Right lobe of liver (tissue), 6 donors: ENCODE data around the gene TIMP1. TPM values are rescaled to one million over a fixed set of nuclear protein-coding genes. Genes with fewer than 3 reads are reported as not detected.
"Not testable (repeated sequence)": the region's sequence is repeated elsewhere in the genome, so short reads cannot be mapped to it uniquely, and the experiment has no call there.

ENCODE experiments used
- ATAC-seq, 4 donors: fragments of 200-7000 bp; cut with Tn5 transposase; one replicate each; pipeline ENCODE4 v1.9.1; 2020; ENCODE audit warnings: mild to moderate bottlenecking in 4 of 4, moderate library complexity in 4 of 4
- DNase-seq, 3 donors: peaks; one replicate each; pipeline ENCODE4 v3.0.0-alpha.2; 2020
- H3K27ac ChIP-seq, 3 donors: fragments of 200-600 bp; one replicate each; pipeline ENCODE4 v1.8.0; 2022
- H3K27me3 ChIP-seq, 2 donors: fragments of 200-600 bp; one replicate each; pipeline ENCODE4 v1.8.0; 2022
- H3K36me3 ChIP-seq, 4 donors: fragments of 200-600 bp; sonication (generic) in 1 of 4; one replicate each; pipeline versions ENCODE4 v1.5.1 to v1.8.0; 2017 to 2022; ENCODE audit warnings: control low read depth in 1 of 4
- H3K4me1 ChIP-seq, 4 donors: fragments of 200-600 bp; sonication (generic) in 1 of 4; one replicate each; pipeline versions ENCODE4 v1.5.1 to v1.8.0; 2017 to 2022; ENCODE audit warnings: control low read depth in 1 of 4
- H3K4me3 ChIP-seq, 3 donors: fragments of 200-600 bp; one replicate each; pipeline ENCODE4 v1.8.0; 2022
- H3K9me3 ChIP-seq, 4 donors: fragments of 200-600 bp; sonication (generic) in 1 of 4; one replicate each; pipeline versions ENCODE4 v1.5.1 to v1.8.0; 2017 to 2022; ENCODE audit warnings: control low read depth in 1 of 4
- POLR2A ChIP-seq: fragments of 450-650 bp; IDR thresholded peaks from one replicate; pipeline ENCODE4 v1.6.1; 2017; ENCODE audit warnings: antibody characterized with exemption, mild to moderate bottlenecking
- WGBS: methylation state at CpG from one replicate; pipeline ENCODE4 v1.1.6; 2018; ENCODE audit warnings: low coverage, low lambda C conversion rate; ENCODE audit not compliant: insufficient coverage; ENCODE audit errors: missing lambda C conversion rate; 5-methylcytosine and 5-hydroxymethylcytosine counted together
- intact Hi-C, 2 donors: fragments of 100-400 bp; cut with DNase I; formaldehyde crosslinking; loops; one replicate each; pipeline versions ENCODE4 v1.11.2 to v1.14.1; 2022
- total RNA-seq, 6 experiments: library from RNA; depleted of rRNA in 2 of 6; stranded (reverse); fragments of >200 nt in 2 of 6; fragmentation: NEBNext Ultra II Directional in 3 of 6; extraction: Animal tissue kit (Norgen Biotek cat#: 25700) in 3 of 6; gene quantifications; one replicate each; pipeline versions ENCODE4 v1.1.0 to v1.2.4, GENCODE V29; 2016 to 2023
- TF ChIP-seq, protein P1 (sequence below), 4 donors: fragments of 200-600 bp in 3 of 4; fragments of 450-650 bp in 1 of 4; IDR thresholded peaks; one replicate each; pipeline versions ENCODE4 v1.5.1 to v1.8.0; 2016 to 2022; ENCODE audit warnings: antibody characterized with exemption in 4 of 4, mild to moderate bottlenecking in 2 of 4
- donor health status: DM: no; HTN: yes; CAD: no.
- donor health status: DM: no; HTN: no; CAD: no.
- donor health status: DM: no; HTN: no; CAD: no.
- donor health status: DM: no; HTN: yes; CAD: no.
- donor health status: DM: no; HTN: yes; CAD: no.

Gene TIMP1
- total RNA-seq, 6 experiments from 2014 or later: 82.1 to 432 (median 143) TPM

DNA sequence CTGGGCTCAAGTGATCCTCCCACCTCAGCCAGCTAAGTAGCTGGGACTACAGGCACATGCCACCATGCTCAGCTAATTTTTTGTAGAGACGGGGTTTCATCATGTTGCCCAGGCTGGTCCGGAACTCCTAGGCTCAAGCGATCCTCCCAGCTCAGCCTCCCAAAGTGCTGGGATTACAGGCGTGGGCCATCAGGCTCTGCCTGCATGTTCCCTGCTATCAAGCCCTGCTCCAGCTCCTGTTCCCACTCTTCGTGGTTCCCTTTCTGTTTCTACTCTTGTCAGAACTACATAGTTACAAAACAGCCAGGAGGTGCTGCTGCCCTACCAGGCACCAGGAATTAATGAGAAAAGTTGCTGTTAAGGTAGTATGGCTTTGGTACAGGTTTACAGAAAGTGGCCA lies 8.7 kb downstream of the TIMP1 start:
- Histone ChIP-seq H3K36me3 (no peaks in the 10 kb centered on the region), H3K27me3 (no peaks in the 10 kb centered on the region), H3K4me1 (no peaks in the 10 kb centered on the region), H3K4me3 (no peak overlapping the region), H3K27ac (no peak overlapping the region), H3K9me3 (no peaks in the 10 kb centered on the region)
- 47% methylated on average over 2 of the region's 5 CpGs for WGBS
- ATAC-seq: no peak
- TF ChIP-seq, protein P1, sequence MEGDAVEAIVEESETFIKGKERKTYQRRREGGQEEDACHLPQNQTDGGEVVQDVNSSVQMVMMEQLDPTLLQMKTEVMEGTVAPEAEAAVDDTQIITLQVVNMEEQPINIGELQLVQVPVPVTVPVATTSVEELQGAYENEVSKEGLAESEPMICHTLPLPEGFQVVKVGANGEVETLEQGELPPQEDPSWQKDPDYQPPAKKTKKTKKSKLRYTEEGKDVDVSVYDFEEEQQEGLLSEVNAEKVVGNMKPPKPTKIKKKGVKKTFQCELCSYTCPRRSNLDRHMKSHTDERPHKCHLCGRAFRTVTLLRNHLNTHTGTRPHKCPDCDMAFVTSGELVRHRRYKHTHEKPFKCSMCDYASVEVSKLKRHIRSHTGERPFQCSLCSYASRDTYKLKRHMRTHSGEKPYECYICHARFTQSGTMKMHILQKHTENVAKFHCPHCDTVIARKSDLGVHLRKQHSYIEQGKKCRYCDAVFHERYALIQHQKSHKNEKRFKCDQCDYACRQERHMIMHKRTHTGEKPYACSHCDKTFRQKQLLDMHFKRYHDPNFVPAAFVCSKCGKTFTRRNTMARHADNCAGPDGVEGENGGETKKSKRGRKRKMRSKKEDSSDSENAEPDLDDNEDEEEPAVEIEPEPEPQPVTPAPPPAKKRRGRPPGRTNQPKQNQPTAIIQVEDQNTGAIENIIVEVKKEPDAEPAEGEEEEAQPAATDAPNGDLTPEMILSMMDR (IDR thresholded peaks at IDR 0.05): no peak
- no peak for TF ChIP-seq POLR2A
- no peak for DNase-seq
- intact Hi-C loops: no loop called here

DNA sequence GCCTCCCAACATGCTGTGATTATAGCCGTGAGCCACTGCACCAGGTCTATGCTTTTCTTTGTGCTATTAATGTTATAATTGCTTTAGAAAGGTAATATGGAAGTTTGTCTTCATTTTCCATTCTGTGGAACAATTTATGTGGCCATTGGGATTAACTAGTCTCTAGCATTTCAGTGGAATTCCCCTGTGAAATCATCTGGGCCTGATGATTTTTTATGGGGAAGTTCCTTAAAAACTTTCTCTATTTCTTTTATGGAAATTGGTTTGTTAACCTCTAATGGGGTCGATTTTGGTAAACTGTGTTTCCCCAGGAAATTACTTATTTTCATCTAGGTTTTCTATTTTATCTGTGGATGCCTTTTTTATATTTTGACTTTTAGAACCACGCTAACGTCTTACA lies 11.3 kb downstream of the TIMP1 start:
- DNase-seq: no peak
- WGBS: 46% methylated on average over 4 of the region's 4 CpGs

DNA sequence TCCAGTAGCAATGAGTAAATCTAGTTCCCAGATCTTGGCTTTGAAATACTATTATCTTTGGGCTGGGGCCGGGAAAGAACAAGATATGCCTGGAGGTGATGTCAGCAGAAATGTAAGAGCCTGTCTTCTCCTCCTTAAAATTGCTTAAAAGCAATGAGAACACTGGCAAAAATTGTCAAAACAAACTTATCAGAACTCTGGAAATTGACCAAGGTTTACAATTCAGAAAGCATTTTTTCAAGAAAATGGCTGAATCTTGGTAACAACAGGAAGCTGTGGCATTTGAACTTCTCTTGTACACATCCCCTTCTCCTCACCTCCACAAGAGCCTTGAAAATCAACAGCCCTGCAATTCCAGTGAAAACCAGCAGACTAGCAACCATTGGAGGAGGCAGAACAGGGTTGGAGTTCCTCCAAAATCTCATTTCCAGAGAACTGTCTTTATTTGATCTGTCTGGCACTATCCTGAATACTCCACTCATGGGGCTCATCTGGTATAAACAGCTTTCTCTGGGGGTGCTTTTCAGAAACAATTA lies 13.5 kb downstream of the TIMP1 start:
- WGBS: 57% methylated on average over 1 of the region's 1 CpG
- H3K27me3 ChIP-seq: no peaks in the 10 kb centered on the region
- no peak for TF ChIP-seq POLR2A
- TF ChIP-seq, protein P1 (IDR thresholded peaks at IDR 0.05): no peak
- DNase-seq (no peak), ATAC-seq (peak in 3 of 4 donors; percentile 19 to 70 (median 40))
- H3K36me3 ChIP-seq: no peaks in the 10 kb centered on the region
- intact Hi-C loops: no loop called here
- H3K4me3 ChIP-seq: no peak overlapping the region
- no peak overlapping the region for H3K27ac ChIP-seq
- H3K9me3 ChIP-seq: no peaks in the 10 kb centered on the region
- H3K4me1 ChIP-seq: no peaks in the 10 kb centered on the region

More for the DNA sequence above, 11.3 kb downstream of the TIMP1 start:
- TF ChIP-seq, protein P1 (IDR thresholded peaks at IDR 0.05): no peak
- no peak for TF ChIP-seq POLR2A
- H3K9me3 ChIP-seq: no peaks in the 10 kb centered on the region
- H3K27ac ChIP-seq: no peak overlapping the region
- intact Hi-C loops: no loop called here
- H3K27me3 ChIP-seq: no peaks in the 10 kb centered on the region
- no peak overlapping the region for H3K4me3 ChIP-seq
- ATAC-seq: no peak
- no peaks in the 10 kb centered on the region for H3K36me3 ChIP-seq
- no peaks in the 10 kb centered on the region for H3K4me1 ChIP-seq

DNA sequence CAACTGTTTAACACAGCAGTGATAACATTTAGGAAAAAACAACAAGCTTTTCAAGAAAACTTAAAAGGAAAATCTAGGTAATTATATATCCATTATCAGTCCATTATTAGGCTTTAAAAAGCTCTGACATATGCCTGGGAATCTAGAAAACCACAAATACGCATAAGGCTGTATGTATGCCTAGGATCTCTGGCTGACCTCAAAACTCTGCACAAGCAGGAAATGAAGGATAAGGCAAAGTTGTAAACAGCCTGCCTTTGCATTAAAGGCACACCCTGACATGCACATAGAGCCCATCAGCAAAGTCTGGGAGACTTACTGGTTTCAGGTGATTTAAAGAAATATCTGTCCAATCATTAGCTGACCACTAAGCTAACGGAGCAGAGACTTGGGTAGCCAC lies 14.0 kb downstream of the TIMP1 start:
- H3K4me3 ChIP-seq: no peak overlapping the region
- WGBS: 66% methylated on average over 2 of the region's 2 CpGs
- H3K36me3 ChIP-seq: no peaks in the 10 kb centered on the region
- ATAC-seq (peak in 1 of 4 donors; percentile 52), DNase-seq (no peak)
- no peak overlapping the region for H3K27ac ChIP-seq
- no peaks in the 10 kb centered on the region for H3K27me3 ChIP-seq
- H3K4me1 ChIP-seq: no peaks in the 10 kb centered on the region
- TF ChIP-seq, protein P1 (IDR thresholded peaks at IDR 0.05): no peak
- TF ChIP-seq POLR2A: no peak
- no peaks in the 10 kb centered on the region for H3K9me3 ChIP-seq
- intact Hi-C loops: no loop called here

DNA sequence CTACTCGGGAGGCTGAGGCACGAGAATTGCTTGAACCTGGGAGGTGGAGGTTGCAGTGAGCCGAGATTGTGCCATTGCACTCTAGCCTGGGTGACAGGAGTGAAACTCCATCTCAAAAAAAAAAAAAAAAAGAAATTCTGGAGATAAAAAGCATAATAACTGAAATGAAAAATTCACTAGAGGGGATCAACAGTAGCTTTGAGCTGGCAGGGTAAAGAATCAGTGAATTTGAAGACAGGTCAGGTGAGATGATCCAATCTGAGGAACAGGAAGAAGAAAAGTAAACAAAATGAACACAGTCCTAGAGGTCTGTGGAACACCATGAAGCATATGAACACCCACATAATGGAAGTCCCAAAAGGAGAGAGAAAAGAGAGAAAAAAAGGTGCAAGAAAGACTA lies 15.0 kb downstream of the TIMP1 start:
- no peak for ATAC-seq
- intact Hi-C loops: no loop called here
- 81% methylated on average over 3 of the region's 3 CpGs for WGBS

DNA sequence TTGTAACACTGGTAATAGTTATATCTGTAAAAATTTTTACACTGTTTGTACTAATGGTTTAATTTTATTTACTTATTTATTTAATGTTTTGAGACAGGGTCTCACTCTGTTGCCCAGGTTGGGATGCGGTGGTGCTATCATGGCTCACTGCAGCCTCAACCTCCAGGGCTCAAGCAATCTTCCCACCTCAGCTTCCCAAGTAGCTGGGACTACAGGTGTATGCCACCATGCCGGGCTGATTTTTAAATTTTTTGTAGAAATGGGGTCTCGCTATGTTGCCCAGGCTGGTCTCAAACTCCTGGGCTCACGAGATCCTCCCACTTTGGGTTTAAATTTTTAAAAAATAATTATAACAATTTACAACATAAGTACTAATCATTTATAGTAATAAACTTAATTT lies 20.9 kb downstream of the TIMP1 start:
- H3K27me3 ChIP-seq, ATAC-seq, H3K9me3 ChIP-seq, H3K27ac ChIP-seq, H3K36me3 ChIP-seq, H3K4me1 ChIP-seq, intact Hi-C loops, H3K4me3 ChIP-seq, DNase-seq: not testable (repeated sequence)
- WGBS: 65% methylated on average over 4 of the region's 4 CpGs

More for the DNA sequence above, 15.0 kb downstream of the TIMP1 start:
- H3K4me1 ChIP-seq: no peaks in the 10 kb centered on the region
- DNase-seq: no peak
- no peaks in the 10 kb centered on the region for H3K27me3 ChIP-seq
- H3K27ac ChIP-seq: no peak overlapping the region
- H3K4me3 ChIP-seq: no peak overlapping the region
- H3K9me3 ChIP-seq: no peaks in the 10 kb centered on the region
- no peaks in the 10 kb centered on the region for H3K36me3 ChIP-seq
- no peak for TF ChIP-seq POLR2A
- TF ChIP-seq, protein P1 (IDR thresholded peaks at IDR 0.05): no peak
